HG03575 (cell line): ENCODE measurements around the gene NFATC1.
"Not testable (repeated sequence)": the region's sequence is repeated elsewhere in the genome, so short reads cannot be mapped to it uniquely, and the experiment has no call there.

Experiments used
- ATAC-seq: cut with Tn5 transposase; IDR thresholded peaks from one replicate; pipeline ENCODE4 v1.9.1; 2021; ENCODE audit not compliant: unreplicated experiment, insufficient number of reproducible peaks, low FRiP score; ENCODE audit errors: extremely low read depth

NFATC1 gene

GRCh38 chr18:79373736-79374135, 22.0 kb upstream of the NFATC1 start:
- no peak for ATAC-seq

- ATAC-seq = no peak
Observed at GRCh38 chr18:79374408-79375171, 21.1 kb upstream of the NFATC1 start.

DNA sequence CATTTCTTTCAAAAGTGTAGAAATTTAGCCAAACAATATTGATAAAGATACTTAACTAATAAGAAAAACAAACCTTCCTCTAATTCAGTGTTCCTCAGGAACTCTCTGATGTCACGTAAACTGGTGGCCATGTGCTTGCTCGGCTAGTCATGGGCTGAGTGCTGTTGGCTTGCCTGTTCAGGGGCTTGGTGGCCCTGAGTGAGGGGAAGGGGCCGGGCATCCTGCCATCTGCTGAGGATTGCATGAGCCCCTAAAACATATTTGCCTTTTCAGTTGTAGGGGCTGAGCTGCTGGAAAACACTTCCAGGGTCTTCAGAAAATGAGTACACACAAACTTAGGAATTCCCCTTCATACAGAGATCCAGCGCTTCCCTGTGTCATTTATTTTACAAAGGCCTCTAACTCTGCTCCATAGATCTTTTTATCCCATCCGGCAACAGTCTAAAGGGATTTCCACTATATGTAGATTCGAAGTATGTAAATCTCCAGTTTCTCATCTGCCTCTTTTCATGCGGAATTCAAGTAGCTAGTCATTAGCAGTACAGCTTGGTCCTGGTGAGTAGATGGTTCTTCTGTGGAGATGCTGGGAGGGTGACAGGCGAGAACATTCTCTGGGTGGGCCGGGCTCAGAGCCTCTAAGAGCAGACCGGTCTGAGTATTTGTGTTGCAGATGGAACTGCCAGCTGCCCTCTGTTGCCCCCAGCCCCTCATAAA, 20.1 kb upstream of the NFATC1 start:
- ATAC-seq = no peak

- ATAC-seq = not testable (repeated sequence)
Observed at GRCh38 chr18:79376661-79377060, 19.1 kb upstream of the NFATC1 start.

DNA sequence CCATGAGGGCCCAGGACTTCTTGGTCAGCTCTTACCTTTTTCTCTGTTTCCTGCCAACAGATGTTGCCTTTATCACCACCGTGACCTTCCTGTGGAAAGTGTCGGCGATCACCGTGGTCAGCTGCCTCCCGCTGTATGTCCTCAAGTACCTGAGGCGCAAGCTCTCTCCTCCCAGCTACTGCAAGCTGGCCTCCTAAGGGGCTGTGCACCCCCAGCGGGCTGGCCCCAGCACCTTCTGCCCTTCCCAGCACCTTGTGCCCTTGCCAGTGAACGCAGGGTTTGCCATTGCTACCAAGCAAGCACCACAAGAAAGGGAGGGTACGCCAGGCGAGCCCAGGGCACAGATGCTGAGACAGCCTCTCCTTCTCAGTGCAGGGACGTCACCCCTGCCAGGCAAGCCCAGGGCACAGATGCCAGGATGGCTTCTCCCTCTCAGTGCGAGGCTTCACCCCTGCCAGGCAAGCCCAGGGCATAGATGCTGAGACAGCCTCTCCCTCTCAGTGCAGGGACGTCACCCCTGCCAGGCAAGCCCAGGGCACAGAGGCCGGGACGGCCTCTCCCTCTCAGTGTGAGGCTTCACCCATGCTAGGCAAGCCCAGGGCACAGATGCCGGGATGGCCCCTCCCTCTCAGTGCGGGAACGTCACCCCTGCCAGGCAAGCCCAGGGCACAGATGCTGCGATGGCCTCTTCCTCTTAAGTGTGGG, 18.4 kb upstream of the NFATC1 start:
- no peak for ATAC-seq

DNA sequence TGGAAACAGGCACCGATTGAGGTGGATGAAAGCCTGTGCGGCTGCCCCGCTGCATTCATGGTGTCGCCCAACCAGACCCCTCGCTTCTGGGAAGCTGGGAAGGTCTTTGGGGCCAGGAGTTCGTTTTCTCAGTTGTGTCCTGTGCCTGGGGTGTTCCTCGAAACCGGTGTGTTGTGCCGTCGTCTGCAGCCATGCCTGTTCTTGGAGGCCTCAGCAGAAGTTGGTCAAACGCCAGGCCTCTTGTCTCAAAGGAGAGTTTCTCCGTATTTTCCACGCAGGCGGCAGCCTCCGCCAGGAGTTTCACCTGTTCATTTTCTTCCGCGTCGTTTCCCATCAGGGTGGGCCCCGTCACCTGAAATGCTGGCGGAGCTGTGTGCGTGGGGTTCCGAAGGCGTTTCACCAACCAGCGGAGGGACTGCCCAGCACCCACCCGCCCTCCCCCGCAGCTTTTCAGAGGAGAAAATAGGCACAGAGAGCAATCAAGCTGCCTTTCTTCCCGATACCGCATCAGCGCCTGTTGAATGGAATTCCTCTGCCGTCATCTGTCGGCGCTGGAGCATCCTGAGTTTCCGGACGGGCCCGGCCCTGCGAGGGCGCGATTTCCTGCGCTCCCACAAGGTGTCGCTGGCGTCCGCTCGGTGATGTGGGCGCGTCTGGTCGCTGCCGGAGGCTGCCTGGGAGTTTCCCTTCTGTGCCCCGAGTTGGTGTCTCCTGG, 17.0 kb upstream of the NFATC1 start:
- ATAC-seq = no peak

DNA sequence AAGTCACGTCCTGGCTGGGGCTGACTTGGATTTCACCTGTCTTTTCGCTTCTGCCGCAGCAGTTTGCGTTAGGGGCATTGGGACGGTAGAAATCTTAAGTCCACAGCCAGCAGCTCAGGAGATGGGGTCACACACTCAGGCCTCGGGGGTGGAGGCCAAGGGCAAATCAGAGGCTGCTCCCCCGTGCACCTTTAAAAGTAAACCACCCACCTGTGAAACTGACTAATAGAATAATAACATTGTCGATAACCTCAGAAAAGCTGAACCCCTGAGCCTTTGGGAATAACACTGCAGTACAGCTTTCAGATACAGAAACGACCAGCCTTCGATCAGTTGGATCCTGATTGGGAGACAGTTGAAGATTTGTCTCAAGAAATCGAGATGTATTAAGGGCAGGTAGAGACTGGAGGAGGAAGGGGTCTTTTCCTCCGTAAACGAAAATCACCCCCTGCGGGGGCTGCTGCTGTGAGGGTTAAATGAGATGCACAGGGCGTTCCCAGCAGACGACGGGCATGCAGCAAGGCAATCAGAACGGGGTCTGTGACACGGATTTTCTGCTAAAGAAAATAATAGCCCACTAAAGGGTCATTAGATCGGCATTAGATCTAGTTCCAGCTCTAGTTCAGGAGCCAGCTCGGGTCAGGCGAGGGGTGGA, 16.4 kb upstream of the NFATC1 start:
- no peak for ATAC-seq

DNA sequence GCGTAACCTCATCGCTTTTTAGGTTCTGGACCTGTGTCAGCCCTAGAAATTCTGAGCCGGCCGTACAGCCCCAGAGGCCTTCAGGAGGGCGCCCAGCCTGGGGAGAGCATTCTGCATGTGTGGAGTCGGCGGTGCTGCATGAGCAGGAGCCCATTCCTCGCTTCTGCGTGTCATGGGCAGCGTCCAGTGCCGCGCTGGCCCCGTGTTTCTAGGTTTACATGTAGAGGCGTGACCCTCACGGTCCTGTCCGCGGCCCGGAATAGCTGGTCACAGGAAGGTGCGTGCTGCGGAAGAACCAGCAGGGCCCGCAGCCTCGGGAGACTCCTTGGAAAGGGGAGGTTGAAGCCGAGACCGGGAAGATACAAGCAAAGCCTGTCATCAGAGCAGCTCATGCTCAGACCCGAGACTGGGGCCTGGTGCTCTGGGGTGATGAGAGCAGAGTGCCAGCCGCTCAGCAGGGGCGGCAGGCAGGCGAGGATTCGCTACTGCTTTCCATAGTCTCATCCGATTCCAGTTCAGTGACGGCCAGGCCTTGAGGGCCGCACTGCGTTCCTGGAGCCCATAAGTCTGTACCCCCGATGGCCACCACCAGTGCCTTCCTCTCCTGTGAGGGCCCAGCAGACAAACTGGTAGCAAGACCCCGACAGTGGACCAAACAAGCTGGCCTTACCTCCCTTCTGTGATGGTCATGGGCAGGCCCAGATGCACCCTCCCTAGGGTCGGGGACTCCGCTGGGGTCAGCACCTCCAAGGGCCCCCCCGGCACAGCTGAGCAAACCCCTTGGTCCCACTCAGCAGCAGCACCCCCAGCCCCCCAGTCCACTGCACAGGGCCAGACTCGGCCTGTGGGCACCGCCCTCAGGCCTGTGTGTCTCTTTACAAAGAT, 15.6 kb upstream of the NFATC1 start:
- ATAC-seq = no peak

DNA sequence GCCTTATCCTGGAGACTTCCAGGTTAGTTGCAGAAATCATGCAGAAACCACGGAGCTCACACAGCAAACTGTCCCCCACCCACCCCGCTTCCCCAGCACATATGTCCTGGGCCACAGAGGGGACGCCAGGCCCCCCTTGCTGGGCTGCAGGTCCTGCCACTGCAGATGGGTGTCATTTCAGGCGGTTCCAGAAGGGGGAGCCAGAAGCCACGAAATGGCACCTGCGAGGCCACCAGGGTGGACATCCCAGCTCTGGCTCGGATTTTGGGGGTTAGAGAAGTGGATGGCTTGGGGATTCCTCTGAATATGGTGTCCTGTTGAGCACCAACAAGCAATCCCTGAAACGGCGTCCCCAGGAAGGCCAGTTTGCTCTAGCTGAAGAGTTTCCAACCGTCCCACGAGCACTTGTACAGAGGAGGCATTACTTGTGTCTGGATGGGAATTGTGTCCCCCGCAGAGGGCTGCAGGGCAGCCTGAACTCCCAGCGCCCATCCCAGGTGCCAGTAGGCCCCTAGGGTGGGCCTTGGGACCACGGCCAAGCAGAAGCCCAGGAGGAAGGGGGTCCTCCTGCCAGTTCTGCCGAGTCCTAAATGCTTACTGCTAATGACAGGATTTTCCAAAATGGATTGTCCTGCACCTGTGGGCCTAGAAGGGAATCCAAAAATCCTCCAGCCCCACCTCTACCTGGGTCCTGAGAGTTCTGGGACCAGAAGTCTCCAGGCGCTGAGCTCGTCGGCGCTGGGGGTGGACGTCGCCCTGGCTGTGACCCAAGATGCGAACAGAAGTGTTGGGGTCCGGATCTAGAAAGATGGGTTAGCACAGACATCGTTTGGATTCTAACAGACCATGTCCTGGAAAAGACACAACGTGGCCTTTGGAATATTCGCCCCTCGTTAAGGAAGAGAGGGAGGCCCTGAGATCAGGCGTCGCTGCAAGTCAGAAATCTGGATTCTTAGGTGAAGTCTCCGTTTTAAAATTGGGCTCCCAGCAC, 14.6 kb upstream of the NFATC1 start:
- no peak for ATAC-seq

GRCh38 chr18:79381811-79382311, 13.9 kb upstream of the NFATC1 start:
- no peak for ATAC-seq

- no peak for ATAC-seq
Observed at GRCh38 chr18:79382681-79383387, 12.9 kb upstream of the NFATC1 start.

GRCh38 chr18:79383388-79384056, 12.2 kb upstream of the NFATC1 start:
- no peak for ATAC-seq

GRCh38 chr18:79384151-79384807, 11.5 kb upstream of the NFATC1 start:
- ATAC-seq = no peak

DNA sequence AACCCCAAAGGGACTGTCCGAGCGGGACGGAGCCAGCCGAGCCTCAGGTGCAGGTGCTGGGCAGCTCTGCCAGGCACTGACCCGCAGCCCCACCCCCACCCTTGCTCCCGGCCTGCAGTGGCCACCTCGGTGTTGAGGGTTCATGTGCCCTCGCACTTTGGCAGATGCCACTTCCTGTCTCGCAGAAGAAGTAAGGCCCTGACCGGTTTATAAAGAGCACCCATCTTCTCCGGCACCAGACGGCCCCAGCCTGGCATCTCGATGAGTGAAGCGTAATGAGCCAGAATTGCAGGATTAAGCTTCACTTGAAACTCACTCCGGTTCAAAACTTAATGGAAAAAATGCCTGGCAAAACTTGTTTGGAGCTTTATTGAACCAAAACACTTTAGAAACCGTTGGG, 10.9 kb upstream of the NFATC1 start:
- ATAC-seq = no peak

GRCh38 chr18:79385326-79385707, 10.4 kb upstream of the NFATC1 start:
- ATAC-seq = no peak
